Measurements from ENCODE around the gene IKZF4. TPM values are rescaled to one million over a fixed set of nuclear protein-coding genes. Genes with fewer than 3 reads are reported as not detected.
"Not testable (repeated sequence)": the region's sequence is repeated elsewhere in the genome, so short reads cannot be mapped to it uniquely, and the experiment has no call there.

The IKZF4 gene
- total and polyA plus RNA-seq, 2 of the 8 experiments (the other 6 are each of a cell fraction or from before 2014, with no cell fraction given) = 8.0 to 13.3 TPM

DNA sequence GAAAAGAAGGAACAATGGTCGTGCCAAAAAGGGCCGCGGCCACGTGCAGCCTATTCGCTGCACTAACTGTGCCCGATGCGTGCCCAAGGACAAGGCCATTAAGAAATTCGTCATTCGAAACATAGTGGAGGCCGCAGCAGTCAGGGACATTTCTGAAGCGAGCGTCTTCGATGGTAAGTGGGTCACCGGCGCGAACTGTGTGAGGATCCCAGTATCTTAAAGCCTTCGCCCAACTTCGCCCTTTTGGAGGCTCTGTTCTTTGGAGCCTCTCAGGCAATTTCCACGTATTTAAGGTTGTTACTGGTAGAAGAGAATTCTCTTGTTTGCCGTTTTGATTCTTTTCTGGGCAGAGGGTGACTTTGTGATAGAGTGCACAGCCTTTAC, 21.6 kb downstream of the IKZF4 start:
- H2BK12ac ChIP-seq (ENCODE audit: low read depth, low read length); FAIRE-seq; H3K9me3 ChIP-seq (ENCODE audit: insufficient read depth in 2 of 2, low read depth in 1 of 2, low read length in 1 of 2); H2AFZ ChIP-seq (ENCODE audit: low read length); H3K27me3 ChIP-seq (replicated peaks in 1 of 4; ENCODE audit: control insufficient read depth in 3 of 4, extremely low read depth in 1 of 4, insufficient read depth in 3 of 4, low read length in 3 of 4); H2BK20ac ChIP-seq (ENCODE audit: low read length); H3K14ac ChIP-seq (ENCODE audit: insufficient read length); H3K4ac ChIP-seq (replicated peaks; ENCODE audit: insufficient read length, low read depth, low read length); H3K23me2 ChIP-seq (ENCODE audit: low read depth, low read length); H2BK120ac ChIP-seq (replicated peaks; ENCODE audit: low read depth, low read length); CTCF ChIA-PET (ENCODE audit: partially characterized antibody); H3K18ac ChIP-seq (ENCODE audit: extremely low read depth, low read length); DNase-seq (ENCODE audit: low read depth in 1 of 2, low spot score in 2 of 2); H4K91ac ChIP-seq (replicated peaks; ENCODE audit: insufficient read length, low read length); H3K23ac ChIP-seq (ENCODE audit: insufficient read length); H2AK5ac ChIP-seq (ENCODE audit: low read depth, low read length); H4K20me1 ChIP-seq (replicated peaks in 1 of 2; ENCODE audit: control insufficient read depth in 1 of 2, insufficient read depth in 2 of 2, low read length in 2 of 2); H3K79me1 ChIP-seq (ENCODE audit: low read depth, low read length); H2BK15ac ChIP-seq (ENCODE audit: low read length): not testable (repeated sequence)
- peak; percentile 14 for TF ChIP-seq SAP30 (IDR thresholded peaks at IDR 0.05; ENCODE audit: insufficient read depth, insufficient replicate concordance, low read length)
- 0 out of 2 replicates have a peak, but pooled peaks have one; percentile 0 for TF ChIP-seq CHD1 (IDR thresholded peaks at IDR 0.05; ENCODE audit: low read depth, low read length)
- H3K27ac ChIP-seq (ENCODE audit: low read depth, low read length) = peak overlapping the region; percentile 98
- H4K8ac ChIP-seq (ENCODE audit: extremely low read depth, insufficient read depth, low read length) = peak overlapping the region; percentile 93; the same call in 1 of the 2 replicates
- WGBS, 2 experiments (ENCODE audit: extremely low coverage in 1 of 2, insufficient coverage in 1 of 2, insufficient read length in 1 of 2, insufficient replicate concordance in 2 of 2, low coverage in 1 of 2, low lambda C conversion rate in 2 of 2, missing lambda C conversion rate in 1 of 2) = 2% methylated on average over 18 of the region's 20 CpGs; no CpG with 5 or more reads in 1 of the 2 experiments
- H2BK5ac ChIP-seq (ENCODE audit: low read depth, low read length) = peak overlapping the region; percentile 98
- peak overlapping the region; percentile 73 to 95 (median 86) for H3K4me3 ChIP-seq (ENCODE audit: extremely low read depth in 1 of 4, insufficient read depth in 2 of 4, low read depth in 3 of 4, low read length in 4 of 4)
- peak overlapping the region; percentile 91 to 96 (median 94) for H3K9ac ChIP-seq (replicated peaks in 1 of 4; ENCODE audit: extremely low read depth in 1 of 4, low read depth in 3 of 4, low read length in 3 of 4)
- H3K36me3 ChIP-seq (ENCODE audit: control insufficient read depth in 2 of 4, insufficient read depth in 4 of 4, low read length in 3 of 4) = peaks cover 13 to 30% (median 21%) of the 10 kb centered on the region in 4 experiments
- H4K5ac ChIP-seq (ENCODE audit: insufficient read length, low read depth, low read length) = peak overlapping the region; percentile 97
- peaks cover 0 to 12% (median 4%) of the 10 kb centered on the region in 4 experiments; a peak in 5 of 7 replicates for H3K4me1 ChIP-seq (replicated peaks in 1 of 4; ENCODE audit: control insufficient read depth in 3 of 4, insufficient read depth in 4 of 4, low read length in 3 of 4)
- POLR2A ChIA-PET (ENCODE audit: partially characterized antibody) = interaction anchor here (1.5 kb wide), 1 partner anchor 65 kb away, joined by 3 read pairs; no protein-coding TSS in a partner anchor
- H3K4me2 ChIP-seq (ENCODE audit: insufficient read depth in 1 of 2, low read depth in 2 of 2, low read length in 2 of 2) = peak overlapping the region; percentile 72 to 91
- H3K56ac ChIP-seq (replicated peaks; ENCODE audit: insufficient read length, low read depth, low read length) = peak overlapping the region; percentile 88
- H3K79me2 ChIP-seq (ENCODE audit: control insufficient read depth in 1 of 2, insufficient read depth in 2 of 2, low read length in 2 of 2) = peaks cover 6 to 19% of the 10 kb centered on the region in 2 experiments

Data from H1 (cell line).